ENCODE results near the gene SMIM44. TPM values are rescaled to one million over a fixed set of nuclear protein-coding genes. Genes with fewer than 3 reads are reported as not detected.

The SMIM44 gene
- total RNA-seq, 1 donor from 2014 or later, result not detected

GRCh38 chr19:3434630-3435553 is 48.3 kb downstream of the SMIM44 start:
- peak; percentile 81 for DNase-seq (ENCODE audit: low read depth)

- no peak for DNase-seq (ENCODE audit: low read depth)
Measured at GRCh38 chr19:3433805-3434540, 49.3 kb downstream of the SMIM44 start.

GRCh38 chr19:3433313-3433712 is 49.9 kb downstream of the SMIM44 start:
- no peak for DNase-seq (ENCODE audit: low read depth)

Other genes starting within 250 kb of the SMIM44 start
- 17.2 and 107 TPM in 2 replicates for gene NFIC, start 116.9 kb downstream of the SMIM44 start, total RNA-seq
- gene SMIM24, start 2.9 kb downstream of the SMIM44 start, total RNA-seq, result 0.35 and 0.50 TPM in 2 replicates
- 13.5 and 21.6 TPM in 2 replicates for gene DOHH, start 17.2 kb upstream of the SMIM44 start, total RNA-seq
- gene FZR1, start 22.9 kb upstream of the SMIM44 start, total RNA-seq, result 45.1 and 60.3 TPM in 2 replicates
- not detected in 2 replicates for gene TEKTIP1, start 55.7 kb upstream of the SMIM44 start, total RNA-seq
- gene MFSD12, start 74.1 kb upstream of the SMIM44 start, total RNA-seq, result 156 and 227 TPM in 2 replicates
- gene HMG20B, start 89.5 kb upstream of the SMIM44 start, total RNA-seq, result 84.2 and 93.8 TPM in 2 replicates
- not detected in 2 replicates for gene GIPC3, start 102.0 kb upstream of the SMIM44 start, total RNA-seq
- 0.50 TPM in 1 of 2 replicates, not detected in the other for gene TBXA2R, start 123.4 kb upstream of the SMIM44 start, total RNA-seq
- 19.1 and 32.4 TPM in 2 replicates for gene CACTIN, start 143.3 kb upstream of the SMIM44 start, total RNA-seq
- 8.0 and 38.4 TPM in 2 replicates for gene PIP5K1C, start 217.0 kb upstream of the SMIM44 start, total RNA-seq
- 1.1 and 11.5 TPM in 2 replicates for gene TJP3, start 224.9 kb upstream of the SMIM44 start, total RNA-seq

Data from renal cortical epithelial cell (primary cell).